IPS DF 6.9 (cell line): ENCODE data around the gene SELENOT.
"Not testable (repeated sequence)": the region's sequence is repeated elsewhere in the genome, so short reads cannot be mapped to it uniquely, and the experiment has no call there.

Experiments used
- DNase-seq: peaks from one replicate; pipeline ENCODE4 v3.0.0-alpha.2; 2013; ENCODE audit warnings: low read depth, low spot score
- H3K27ac ChIP-seq: one replicate; pipeline ENCODE4 v1.5.1; 2013; ENCODE audit warnings: low read length, control low read depth
- H3K27me3 ChIP-seq: 2 replicates; pipeline ENCODE4 v1.6.1; 2013; ENCODE audit warnings: mild to moderate bottlenecking, low read length; ENCODE audit not compliant: control insufficient read depth, insufficient read depth
- H3K36me3 ChIP-seq: 2 replicates; pipeline ENCODE4 v1.6.1; 2013; ENCODE audit warnings: low read length; ENCODE audit not compliant: control insufficient read depth, insufficient read depth
- H3K4me1 ChIP-seq: 2 replicates; pipeline ENCODE4 v1.6.1; 2013; ENCODE audit warnings: low read length; ENCODE audit not compliant: control insufficient read depth, insufficient read depth
- H3K4me3 ChIP-seq: 2 replicates; pipeline ENCODE4 v1.5.1; 2013; ENCODE audit warnings: mild to moderate bottlenecking, low read length
- H3K9me3 ChIP-seq: 2 replicates; pipeline ENCODE4 v1.6.1; 2013; ENCODE audit warnings: low read length, inconsistent platforms; ENCODE audit not compliant: control insufficient read depth, insufficient read depth
- WGBS: extraction: QIAGEN DNeasy Blood & Tissue Kit; methylation state at CpG from one replicate; pipeline ENCODE4 v1.1.7; 2013; ENCODE audit warnings: mixed read lengths, missing lambda C conversion rate; ENCODE audit not compliant: insufficient read length, insufficient coverage; 5-methylcytosine and 5-hydroxymethylcytosine counted together

Gene SELENOT

DNA sequence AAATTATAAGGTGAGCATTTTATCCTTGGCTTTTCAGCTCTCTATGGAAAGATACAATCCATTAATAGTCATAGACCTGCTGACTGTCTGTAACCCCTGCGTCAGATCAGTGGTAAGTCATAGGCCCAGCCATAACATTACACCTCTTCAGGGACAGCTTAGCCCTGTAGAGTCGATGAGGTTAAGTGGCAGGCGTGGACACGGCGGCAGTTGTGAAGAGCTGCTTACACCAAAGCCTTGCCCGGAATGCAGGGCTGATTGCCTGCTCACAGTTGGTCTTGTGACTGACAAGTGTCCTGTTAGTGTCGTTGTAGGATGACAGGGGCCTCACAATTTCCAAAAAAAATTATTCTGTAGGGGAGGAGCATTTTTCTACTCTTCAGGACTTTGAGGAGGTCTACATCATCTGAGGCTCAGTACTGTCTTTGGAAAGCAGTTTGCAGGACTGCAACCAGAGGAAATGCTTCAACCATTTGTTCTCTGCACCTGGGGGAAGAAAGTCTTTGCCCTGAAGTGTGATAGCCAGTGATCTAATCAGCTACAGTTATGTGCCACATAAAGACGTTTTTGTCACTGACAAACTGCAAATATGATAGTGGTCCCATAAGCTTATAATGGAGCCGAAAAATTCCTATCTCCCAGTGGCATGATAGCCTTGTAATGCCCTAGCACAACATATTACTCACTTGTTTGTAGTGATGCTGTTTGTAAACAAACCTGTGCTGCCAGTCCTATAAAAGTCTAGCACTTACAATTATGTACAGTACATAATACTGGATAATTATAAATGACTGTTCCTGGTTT lies 14.9 kb upstream of the SELENOT start:
- no peaks in the 10 kb centered on the region; the same call in 1 of the 2 replicates for H3K4me1 ChIP-seq
- no peaks in the 10 kb centered on the region for H3K9me3 ChIP-seq
- no CpG with 5 or more reads among the region's 9 CpGs for WGBS
- no peak for DNase-seq
- H3K4me3 ChIP-seq: no peak overlapping the region
- no peaks in the 10 kb centered on the region for H3K27me3 ChIP-seq
- peaks cover 4% of the 10 kb centered on the region; the same call in 1 of the 2 replicates for H3K36me3 ChIP-seq
- no peak overlapping the region for H3K27ac ChIP-seq

DNA sequence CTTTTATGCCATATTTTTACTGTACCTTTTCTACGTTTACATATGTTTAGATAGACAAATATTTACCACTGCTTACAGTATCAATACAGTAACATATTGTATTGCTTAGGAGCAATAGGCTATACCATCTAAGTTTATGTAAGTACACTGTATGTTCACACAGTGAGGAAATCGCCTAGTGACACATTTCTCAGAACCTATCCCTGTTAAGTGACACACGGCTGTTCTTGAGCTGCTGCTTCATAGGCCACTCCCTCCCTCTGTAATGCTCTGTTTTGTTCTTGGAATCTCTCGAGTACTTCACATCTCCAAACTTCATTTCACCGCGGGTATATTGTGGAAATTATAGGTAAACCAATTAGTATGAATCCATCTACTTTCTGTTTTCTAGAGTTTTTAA lies 13.4 kb upstream of the SELENOT start:
- no peak overlapping the region for H3K27ac ChIP-seq
- no peak for DNase-seq
- no peaks in the 10 kb centered on the region for H3K9me3 ChIP-seq
- no CpG with 5 or more reads among the region's 6 CpGs for WGBS
- H3K27me3 ChIP-seq: no peaks in the 10 kb centered on the region
- peaks cover 4% of the 10 kb centered on the region; the same call in 1 of the 2 replicates for H3K36me3 ChIP-seq
- no peak overlapping the region for H3K4me3 ChIP-seq
- H3K4me1 ChIP-seq: no peaks in the 10 kb centered on the region; the same call in 1 of the 2 replicates

DNA sequence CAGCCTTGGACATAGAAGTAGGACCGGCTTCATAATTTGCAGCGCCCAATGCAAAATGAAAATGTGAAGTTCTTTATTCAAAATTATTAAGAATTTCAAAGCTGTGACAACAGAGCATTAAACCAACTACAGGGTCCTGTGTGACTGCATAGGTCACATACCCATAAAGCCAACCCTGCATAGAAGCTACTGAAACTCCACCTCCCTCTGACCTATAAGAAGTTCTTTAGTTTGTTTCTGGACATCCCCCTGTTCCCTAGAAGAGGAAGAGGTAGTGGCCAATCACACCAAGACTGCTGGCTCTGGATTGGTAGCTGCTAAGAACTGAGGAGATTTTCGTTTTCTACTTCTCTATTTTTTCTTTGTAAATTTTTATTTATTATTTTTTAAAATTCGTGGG lies 9.0 kb upstream of the SELENOT start:
- no peaks in the 10 kb centered on the region for H3K9me3 ChIP-seq
- H3K27ac ChIP-seq: no peak overlapping the region
- H3K36me3 ChIP-seq: no peaks in the 10 kb centered on the region
- no CpG with 5 or more reads among the region's 4 CpGs for WGBS
- no peak overlapping the region for H3K4me3 ChIP-seq
- H3K27me3 ChIP-seq: no peaks in the 10 kb centered on the region
- H3K4me1 ChIP-seq: peaks cover 3% of the 10 kb centered on the region
- DNase-seq: no peak

DNA sequence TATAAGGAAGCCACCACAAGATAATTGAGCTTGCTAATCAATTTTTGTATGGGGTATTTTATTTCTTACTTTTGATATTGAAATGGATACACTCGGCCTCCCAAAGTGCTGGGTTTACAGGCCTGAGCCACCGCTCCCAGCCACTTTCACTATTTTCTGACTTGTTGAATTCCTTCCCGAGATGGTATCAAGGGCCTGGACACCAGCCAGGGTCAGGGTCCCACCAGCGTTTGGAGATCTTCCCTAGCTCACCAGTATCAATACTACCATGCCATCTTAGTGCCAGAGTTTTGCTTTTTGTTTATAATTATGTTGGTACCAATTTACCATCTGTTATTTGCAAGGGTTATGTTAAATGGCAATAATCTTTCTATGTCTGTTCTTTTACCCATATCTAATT lies 5.5 kb upstream of the SELENOT start:
- Histone ChIP-seq H3K9me3 (no peaks in the 10 kb centered on the region), H3K4me1 (peaks cover 3% of the 10 kb centered on the region), H3K27me3 (no peaks in the 10 kb centered on the region), H3K36me3 (no peaks in the 10 kb centered on the region), H3K4me3 (no peak overlapping the region), H3K27ac (no peak overlapping the region)
- no peak for DNase-seq
- WGBS: no CpG with 5 or more reads among the region's 4 CpGs

DNA sequence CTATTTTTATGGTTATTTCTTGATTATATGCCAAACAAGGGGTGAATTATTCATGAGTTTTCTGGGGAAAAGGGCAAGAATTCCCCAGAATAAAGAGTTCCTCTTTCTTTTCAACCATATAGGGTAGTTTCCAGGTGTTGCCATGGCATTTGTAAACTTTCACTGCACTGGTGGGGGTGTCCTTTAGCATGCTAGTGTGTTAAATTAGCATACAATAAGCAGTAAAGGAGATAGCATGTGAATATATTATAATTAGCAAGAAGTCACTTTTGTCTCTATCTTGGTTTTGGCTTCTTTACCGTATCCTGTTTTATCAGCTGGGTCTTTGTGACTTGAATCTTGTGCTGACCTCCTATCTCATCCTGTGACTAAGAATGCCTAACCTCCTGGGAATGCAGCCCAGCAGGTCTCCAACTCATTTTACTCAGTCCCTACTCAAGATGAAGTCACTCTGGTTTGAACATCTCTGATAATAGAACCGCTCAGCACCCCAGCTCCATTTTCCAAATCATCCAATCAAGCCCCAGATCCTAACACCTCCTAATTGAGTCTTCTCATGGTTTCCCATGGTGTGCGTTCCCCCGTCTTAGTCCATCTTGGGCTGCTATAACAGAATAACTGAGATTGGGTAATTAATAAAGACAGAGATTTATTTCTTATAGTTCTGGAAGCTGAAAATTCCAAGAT lies 3.4 kb upstream of the SELENOT start:
- Histone ChIP-seq H3K9me3 (no peaks in the 10 kb centered on the region), H3K36me3 (no peaks in the 10 kb centered on the region), H3K4me3 (no peak overlapping the region), H3K27ac (no peak overlapping the region), H3K4me1 (peaks cover 3% of the 10 kb centered on the region), H3K27me3 (no peaks in the 10 kb centered on the region)
- no CpG with 5 or more reads among the region's 4 CpGs for WGBS
- peak; percentile 31 for DNase-seq

DNA sequence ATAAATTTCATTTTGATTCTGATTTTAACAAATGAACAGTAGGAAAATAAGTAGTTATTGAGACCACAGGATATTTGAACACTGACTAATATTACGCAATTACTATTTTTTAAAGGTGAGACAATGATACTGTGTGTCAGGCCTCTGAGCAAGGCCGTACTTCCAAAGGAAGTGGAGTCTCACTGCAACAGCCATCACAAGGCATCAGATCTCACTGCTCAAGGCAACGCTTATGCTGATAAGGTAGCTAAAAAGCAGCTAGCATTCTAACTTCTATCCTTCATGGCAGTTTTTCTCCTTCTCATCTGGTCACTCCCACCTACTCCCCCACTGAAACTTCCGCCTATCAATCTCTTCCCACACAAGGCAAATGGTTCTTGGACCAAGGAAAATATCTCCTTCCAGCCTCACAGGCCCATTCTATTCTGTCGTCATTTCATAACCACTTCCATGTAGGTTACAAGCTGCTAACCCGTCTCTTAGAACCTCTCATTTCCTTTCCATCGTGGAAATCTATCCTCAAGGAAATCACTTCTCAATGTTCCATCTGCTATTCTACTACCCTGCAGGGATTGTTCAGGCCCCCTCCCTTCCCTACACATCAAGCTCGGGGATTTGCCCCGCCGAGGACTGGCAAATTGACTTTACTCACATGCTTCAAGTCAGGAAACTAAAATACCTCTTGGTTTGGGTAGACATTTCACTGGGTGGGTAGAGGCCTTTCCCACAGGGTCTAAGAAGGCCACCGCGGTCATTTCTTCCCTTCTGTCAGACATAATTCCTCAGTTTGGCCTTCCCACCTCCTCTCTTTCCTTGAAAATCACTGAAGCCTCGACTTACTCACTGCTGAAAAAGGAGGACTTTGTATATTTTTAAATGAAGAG lies 2.2 kb upstream of the SELENOT start:
- no CpG with 5 or more reads among the region's 13 CpGs for WGBS
- not testable (repeated sequence) for H3K4me1 ChIP-seq, H3K36me3 ChIP-seq, DNase-seq, H3K27me3 ChIP-seq, H3K4me3 ChIP-seq, H3K27ac ChIP-seq, H3K9me3 ChIP-seq

DNA sequence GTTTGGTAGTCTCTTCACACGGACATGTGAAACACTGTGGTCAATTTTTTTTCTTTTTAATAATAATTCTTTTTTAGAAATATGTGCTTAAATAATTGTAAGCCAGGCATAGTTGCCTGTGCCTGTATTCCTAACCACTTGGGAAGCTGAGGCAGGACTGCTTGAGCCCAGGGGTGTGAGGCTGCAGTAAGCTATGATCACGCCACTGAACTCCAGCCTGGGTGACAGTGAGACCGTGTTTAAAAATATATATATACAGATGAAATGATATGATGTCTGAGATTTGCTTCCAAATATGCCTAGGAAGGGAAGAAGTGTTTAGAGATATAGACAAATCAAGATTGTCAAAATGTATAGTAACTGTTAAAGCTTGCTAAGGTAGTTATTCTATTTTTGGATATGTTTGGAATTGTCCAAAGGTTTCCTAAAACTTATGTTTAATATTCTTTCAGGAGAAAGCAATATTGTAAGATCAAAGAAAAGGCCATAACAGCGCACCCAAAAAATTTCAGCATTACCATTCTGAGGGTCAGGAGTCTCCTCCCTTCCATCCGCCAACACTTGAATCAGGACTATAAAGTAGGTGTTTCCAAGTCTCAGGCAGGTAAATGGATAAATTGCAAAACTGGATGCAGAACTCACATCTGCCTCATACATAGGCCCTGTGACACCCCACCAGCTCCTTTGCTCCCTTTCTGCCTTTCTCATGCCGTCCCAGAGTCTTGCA lies 532 bp upstream of the SELENOT start:
- DNase-seq: no peak
- no peak overlapping the region for H3K27ac ChIP-seq
- H3K36me3 ChIP-seq: no peaks in the 10 kb centered on the region
- H3K27me3 ChIP-seq: no peaks in the 10 kb centered on the region
- no peaks in the 10 kb centered on the region for H3K9me3 ChIP-seq
- peaks cover 3% of the 10 kb centered on the region for H3K4me1 ChIP-seq
- peak overlapping the region; percentile 64; the same call in 1 of the 2 replicates for H3K4me3 ChIP-seq
- no CpG with 5 or more reads among the region's 6 CpGs for WGBS

DNA sequence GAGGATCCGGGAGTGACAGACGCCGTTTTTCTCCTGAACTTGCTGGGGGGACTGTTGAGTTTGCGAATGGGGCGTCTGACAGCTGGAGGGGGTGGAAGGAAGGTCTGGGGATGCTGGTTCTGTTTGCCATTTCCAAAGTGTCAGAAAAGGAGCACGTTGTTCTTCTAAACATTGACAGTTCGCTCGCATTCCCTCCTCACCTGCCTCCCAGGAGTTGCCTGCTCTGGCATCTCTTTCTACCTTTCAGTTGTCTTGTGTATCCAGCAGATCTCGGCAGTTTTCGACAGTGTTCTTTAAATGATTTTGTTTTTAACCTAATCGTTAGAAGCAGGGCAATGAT lies 829 bp downstream of the SELENOT start:
- H3K27ac ChIP-seq: no peak overlapping the region
- H3K36me3 ChIP-seq: no peaks in the 10 kb centered on the region
- peak overlapping the region; percentile 64; the same call in 1 of the 2 replicates for H3K4me3 ChIP-seq
- DNase-seq: no peak
- WGBS: 100% methylated on average over 1 of the region's 11 CpGs
- H3K4me1 ChIP-seq: peaks cover 1% of the 10 kb centered on the region
- H3K27me3 ChIP-seq: no peaks in the 10 kb centered on the region
- H3K9me3 ChIP-seq: no peaks in the 10 kb centered on the region

DNA sequence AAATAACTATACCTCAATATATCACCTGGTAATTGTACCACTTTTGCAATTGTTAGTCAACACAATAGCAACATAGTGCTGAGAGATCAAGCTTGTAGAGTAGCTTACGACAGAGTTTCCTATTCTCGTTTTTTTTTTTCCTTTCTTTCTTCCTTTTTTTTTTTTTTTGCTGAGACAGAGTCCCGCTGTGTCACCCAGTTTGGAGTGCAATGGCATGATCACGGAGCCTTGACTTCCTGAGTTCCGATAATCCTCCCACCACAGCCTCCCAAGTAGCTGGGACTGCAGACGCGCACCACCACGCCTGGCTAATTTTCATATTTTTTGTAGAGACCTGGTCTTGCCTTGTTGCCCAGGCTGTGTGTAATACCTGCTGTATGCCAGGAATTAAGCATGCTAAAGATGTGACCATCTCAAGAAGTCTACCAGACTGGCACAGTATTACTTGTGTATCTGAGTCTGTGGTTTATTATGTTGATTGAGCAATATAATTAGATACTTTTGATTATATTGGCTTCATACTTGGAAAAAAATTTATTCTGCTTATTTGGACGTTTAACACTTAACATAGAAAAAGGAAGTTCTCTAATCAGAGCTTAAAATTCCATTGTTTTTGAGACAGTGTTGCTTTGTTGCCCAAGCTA lies 3.0 kb downstream of the SELENOT start:
- Histone ChIP-seq H3K4me3 (no peak overlapping the region), H3K36me3 (no peaks in the 10 kb centered on the region)

More for the DNA sequence above, 3.0 kb downstream of the SELENOT start:
- no CpG with 5 or more reads among the region's 9 CpGs for WGBS
- Histone ChIP-seq H3K27ac (no peak overlapping the region), H3K27me3 (no peaks in the 10 kb centered on the region), H3K4me1 (no peaks in the 10 kb centered on the region; the same call in 1 of the 2 replicates), H3K9me3 (no peaks in the 10 kb centered on the region)
- DNase-seq: no peak
